Stimulated activated CD4-positive, alpha-beta T cell treated with anti-CD3 and anti-CD28 coated beads, TNF-alpha, amount 100 ng/mL, for 1 hour (primary cell): ENCODE measurements around the gene L3MBTL4.

Experiments
- DNase-seq, 3 donors: peaks; one replicate each; pipeline ENCODE4 v3.0.0-alpha.2; 2020; ENCODE audit warnings: low read depth in 3 of 3, low spot score in 1 of 3

The L3MBTL4 gene

DNA sequence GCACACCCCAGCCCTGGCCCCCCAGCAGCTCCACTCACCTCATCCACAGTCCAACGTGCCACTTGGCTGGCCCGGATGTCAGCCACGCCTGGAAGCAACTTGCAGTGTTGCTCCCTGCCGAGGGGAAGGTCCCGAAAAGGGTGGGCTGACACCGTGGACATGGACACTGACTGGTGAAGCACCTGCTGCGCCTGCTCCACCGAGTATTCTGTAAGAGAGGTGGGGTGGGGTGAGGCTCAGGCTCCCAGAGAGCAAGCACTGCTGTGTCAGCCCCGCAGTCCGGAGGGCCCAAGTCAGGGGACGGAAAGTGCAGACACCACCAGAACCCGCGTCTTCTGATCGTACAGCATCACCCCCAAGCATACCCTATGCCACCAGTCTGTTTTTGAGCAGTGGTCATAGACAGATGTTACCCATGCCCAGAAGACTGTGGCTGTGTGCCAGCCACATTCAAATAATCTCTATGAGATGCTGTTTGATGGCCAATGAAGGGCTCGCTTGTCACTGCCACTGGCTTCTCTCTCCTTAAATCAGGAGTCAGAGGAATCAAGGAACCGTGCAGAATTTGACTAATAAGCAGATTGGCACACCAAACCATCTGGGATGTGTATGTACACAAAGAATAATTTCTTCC lies 445.2 kb downstream of the L3MBTL4 start:
- DNase-seq = no peak

DNA sequence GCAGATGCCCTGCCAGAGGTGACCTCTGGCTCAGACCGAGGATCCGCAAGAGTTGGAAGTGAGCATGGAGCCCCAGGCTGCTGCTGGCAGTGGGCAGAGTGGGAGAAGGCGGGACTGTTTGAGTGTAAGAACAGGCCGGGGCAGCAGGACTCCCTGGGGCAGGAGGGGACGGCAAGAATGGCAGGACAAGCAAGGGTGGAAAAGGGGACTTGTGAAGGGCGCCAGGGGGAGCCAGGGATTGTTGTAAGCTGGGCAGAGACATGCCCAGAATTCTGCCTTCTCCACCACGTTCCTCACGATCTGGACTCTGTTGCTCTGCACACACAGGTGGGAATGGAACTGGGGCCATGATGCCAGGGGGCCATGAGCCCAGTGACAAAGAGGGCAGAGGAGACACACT lies 447.0 kb downstream of the L3MBTL4 start:
- DNase-seq = no peak

GRCh38 chr18:5967007-5967406 lies 447.7 kb downstream of the L3MBTL4 start:
- no peak for DNase-seq

DNA sequence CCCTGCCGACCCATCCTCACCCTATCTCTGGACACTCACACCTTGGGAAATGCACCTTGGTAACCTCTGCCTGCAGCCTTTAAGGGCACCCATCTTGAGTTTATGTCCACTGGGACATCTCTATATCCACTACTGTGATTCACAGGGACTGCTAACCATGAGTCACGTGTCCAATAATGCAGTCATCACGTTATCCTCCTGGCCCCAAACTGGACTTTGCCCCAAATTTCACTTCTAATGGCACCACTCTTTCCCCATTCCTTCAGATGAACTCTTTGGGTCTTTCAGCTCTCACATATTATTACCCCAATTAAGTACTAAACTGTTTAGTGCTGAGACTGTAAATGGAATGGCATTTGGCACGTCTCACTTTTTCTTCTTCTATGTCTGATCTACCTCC lies 448.2 kb downstream of the L3MBTL4 start:
- no peak for DNase-seq

GRCh38 chr18:5964996-5965395 lies 449.7 kb downstream of the L3MBTL4 start:
- DNase-seq = no peak

GRCh38 chr18:5964596-5964995 lies 450.1 kb downstream of the L3MBTL4 start:
- no peak for DNase-seq

GRCh38 chr18:5964108-5964507 lies 450.6 kb downstream of the L3MBTL4 start:
- no peak for DNase-seq

DNA sequence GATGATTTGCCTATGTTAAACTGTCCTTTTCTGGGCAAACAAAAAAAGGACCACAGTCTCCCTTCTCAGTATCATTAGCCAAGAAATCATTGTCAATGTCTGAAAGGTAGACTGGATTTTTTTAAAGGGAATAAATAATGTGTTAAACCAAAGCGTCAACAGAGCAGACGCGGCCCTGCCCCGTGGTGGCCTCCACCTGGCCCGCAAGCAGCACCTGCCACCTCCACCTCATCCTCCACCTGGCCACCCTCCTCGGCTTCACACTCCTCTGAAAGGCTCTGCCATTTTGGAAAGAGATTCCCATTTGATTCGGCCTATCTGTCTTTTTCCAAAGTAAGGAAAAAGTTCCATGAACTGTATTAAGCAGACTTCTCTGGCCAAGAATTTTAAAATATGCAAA lies 451.4 kb downstream of the L3MBTL4 start:
- DNase-seq = no peak

DNA sequence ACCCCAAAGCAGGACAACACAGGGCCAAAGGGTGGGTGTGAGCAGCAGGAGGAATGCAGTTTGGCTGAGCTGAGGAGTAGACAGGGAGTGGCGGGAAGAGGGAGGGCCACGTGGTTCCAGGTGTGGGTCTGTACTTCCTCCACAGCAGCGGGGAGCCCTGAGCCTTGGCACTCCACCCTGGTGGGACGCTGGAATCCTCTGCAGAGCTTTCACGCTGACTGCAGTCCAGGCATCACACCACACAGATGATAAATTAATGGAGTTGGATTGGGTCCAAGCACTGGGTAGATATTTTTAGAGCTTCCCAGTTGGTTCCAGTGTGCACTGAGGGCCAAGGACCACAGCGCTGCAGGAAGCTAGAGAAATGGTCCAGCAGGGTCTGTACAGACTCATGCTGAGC lies 452.3 kb downstream of the L3MBTL4 start:
- DNase-seq = no peak

DNA sequence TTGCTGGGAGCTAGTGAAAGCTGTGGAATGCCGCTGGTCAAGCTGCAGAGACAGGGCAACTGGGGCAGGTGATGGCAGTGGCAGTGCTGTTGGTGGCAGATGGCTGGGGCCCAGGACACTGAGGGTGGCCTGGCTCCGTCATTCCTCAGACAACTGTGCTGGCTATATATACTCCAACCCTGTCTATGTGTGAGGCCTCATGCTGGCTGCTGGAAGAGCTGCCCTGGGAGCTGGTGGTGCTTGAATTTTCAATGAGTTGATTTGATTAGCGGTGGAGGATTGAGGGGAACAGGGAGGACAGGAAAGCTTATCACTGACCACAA lies 452.9 kb downstream of the L3MBTL4 start:
- no peak for DNase-seq

GRCh38 chr18:5961097-5961827 lies 453.4 kb downstream of the L3MBTL4 start:
- no peak for DNase-seq

DNA sequence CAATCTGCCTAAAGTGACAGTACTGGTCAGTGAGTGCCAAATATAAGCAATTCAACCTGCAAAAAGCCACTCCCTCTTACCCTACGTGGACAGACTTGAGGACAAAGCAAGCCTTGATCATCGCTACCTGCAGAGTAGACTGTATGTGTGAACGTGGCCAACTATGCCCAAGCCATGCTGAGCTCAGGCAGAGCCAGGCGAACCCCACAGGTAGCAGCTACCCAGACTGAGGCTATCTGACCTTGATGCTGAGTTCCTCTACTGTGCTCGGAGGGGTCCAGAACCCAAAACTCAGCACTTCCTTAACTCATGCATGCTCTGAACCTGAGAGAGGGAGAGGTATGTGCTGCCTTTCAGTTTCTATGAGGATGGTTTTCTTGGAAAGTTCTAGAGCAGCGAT lies 455.9 kb downstream of the L3MBTL4 start:
- DNase-seq = no peak

GRCh38 chr18:5955861-5956260 lies 458.9 kb downstream of the L3MBTL4 start:
- DNase-seq = no peak

DNA sequence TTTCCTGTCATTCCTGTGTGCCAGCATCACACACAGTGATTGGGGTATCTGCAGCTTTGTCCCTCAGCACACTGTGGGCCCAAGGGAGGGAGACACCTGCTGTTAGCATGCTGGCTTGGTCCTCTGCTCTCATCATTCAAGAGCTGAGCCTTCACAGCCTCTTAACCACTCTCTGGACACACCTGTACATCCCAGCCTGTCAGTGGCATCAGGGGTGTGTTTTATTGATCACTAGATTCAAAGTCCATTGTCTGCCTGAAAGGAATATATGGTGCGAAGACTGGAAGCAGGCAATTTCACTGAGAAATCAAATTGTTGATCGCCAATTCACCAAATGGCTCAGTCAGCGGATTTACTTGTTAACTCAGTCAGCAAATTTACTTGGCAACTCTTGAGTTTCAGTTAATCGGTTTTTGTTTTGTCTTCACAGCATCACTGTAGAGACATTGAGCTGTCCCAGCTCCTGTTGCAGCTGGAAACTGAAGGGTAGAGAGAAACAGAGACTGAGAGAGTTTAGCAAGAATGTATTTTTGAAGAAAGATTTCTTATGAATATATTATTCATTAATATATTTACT lies 463.1 kb downstream of the L3MBTL4 start:
- no peak for DNase-seq

GRCh38 chr18:5948781-5949180 lies 465.9 kb downstream of the L3MBTL4 start:
- DNase-seq = no peak

GRCh38 chr18:5948237-5948636 lies 466.5 kb downstream of the L3MBTL4 start:
- no peak for DNase-seq

DNA sequence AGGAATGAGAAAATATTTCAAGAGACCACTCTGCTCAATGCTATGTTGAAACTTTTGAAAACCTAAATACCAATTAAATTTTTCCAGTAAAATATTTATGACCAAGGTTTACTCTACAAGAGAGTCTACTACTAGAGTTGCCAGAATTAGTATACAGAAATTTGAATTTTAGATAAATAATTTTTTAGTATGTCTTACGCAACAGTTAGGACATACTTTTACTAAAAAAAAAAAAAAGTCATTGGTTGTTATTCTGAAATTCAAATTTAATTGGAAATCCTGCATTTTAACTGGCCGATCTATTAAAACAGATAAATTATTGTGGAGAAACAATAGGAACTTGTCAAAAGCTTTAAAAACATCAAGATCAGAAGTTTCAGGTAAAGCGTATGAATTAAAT lies 470.3 kb downstream of the L3MBTL4 start:
- DNase-seq = no peak

DNA sequence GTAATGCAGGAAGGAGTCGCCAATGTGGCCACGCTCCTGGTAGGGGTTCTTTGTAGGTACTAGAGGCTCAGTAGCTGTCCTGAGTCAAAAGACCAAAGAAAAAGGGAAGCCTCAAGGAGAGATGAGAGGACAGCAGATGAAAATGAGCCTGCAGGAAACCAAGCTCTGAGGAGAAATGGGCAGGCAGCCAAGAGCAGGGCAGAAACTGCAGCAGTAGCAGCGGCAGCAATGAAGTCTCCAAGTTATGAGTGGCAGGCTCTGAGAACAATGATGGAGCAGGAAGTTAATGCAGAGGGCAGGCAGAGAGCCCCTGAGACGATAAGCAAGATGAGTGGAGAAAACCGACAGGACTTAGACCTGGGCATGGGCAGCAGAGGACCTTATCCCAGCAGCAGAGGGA lies 471.2 kb downstream of the L3MBTL4 start:
- DNase-seq = no peak

DNA sequence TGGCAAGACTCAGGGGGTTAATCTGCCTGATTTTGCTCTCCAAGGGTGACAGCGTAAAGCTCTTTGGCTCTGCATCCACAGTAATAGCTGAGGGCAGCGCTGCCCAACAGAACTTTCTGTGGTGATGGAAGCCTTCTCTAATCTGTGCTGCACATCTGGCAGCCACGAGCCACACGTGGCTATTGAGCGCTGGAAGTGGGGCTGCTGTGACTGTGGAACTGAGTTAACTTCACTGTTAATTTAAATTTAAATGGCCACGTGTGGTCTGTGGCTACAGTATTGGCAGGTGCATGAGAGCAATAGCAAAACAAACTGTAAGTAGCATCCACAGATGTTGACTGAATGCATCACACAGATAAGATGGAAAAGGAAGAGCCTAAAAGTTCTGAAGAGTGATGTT lies 472.1 kb downstream of the L3MBTL4 start:
- no peak for DNase-seq

DNA sequence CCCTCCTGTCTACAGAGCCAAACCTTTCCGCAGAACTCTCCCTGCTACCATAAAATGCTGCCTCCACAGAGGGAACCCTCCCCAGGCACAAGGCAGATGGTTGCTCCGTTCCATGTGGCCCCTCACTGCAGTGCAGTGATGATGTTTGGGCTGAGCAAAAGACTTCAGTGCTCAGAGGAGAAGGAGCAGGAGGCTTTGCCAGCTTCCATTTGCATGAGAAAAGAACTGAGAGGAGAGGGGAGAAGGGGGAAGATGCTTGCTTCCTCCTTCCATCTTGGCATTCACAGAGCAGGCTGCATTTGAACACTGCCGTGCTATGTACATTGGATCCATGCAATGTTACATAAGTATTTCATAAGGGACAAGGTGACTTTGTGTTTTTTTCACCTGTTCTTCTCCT lies 472.8 kb downstream of the L3MBTL4 start:
- no peak for DNase-seq

DNA sequence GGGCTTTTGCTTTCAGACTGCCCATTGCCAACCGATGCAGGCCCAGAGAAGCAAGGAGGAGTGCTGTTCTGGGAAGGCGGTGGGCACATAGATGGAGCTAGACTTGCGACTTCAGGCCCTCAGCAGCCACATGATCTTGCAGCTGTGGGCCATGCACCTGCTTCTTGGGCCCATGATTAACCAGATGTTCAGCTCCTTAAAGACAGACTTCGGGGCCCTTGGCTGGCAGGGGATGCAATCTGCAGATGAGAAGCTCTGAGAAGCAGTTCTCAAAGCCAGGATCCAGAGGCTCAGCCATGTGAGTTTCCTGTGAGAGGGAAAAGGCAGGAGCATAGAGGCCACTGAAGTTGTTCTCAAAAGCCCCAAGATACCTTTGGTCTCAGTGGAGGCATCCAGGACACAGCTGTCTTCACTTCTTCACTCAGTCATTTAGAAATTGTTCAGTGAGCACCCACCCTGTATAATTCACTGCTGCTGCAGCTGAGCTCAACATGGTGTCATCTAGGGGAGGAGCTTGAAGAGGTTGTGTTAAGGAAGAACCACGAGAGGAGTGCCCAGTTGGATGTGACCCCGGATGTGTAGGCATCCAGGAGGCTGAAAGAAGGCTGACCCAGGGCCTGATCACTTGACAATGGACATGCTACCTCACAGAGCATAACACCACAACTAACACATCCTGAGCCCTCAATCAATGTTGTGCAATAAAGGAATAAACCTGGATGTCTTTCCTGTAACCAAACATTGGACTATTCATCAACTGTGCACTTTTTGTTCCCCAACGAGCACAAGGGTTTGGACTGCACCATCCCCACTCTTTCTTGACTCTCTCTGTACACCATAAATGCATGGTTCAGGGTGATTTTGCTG lies 474.7 kb downstream of the L3MBTL4 start:
- no peak for DNase-seq

DNA sequence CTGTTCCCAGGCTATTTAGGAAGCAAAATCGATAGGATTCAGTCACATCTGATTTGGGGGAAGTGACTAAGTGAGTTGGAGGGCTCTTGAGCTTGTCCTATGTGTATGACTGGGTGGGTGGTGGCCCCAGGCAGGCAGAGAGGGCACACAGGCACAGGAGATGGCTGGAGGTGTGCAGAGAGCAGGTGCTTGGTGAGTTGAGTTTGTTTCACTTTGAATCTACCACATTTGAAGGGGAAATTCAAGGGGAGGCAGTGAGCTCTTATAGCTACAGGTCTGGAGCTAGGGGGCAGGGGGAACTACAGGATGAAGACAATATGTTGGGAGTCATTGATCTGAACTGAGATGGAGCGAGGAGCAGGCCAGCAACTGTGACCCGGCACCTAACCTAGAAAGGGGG lies 476.9 kb downstream of the L3MBTL4 start:
- DNase-seq = no peak
